Endothelial cell of umbilical vein (primary cell): ENCODE measurements around the gene PDPN.

Source experiments
- EZH2 ChIP-seq: IDR thresholded peaks from 2 replicates; pipeline ENCODE4 v1.6.1; 2012; ENCODE audit warnings: borderline replicate concordance, low read depth, mild to moderate bottlenecking, moderate library complexity, low read length, inconsistent platforms; ENCODE audit not compliant: severe bottlenecking
- FOS ChIP-seq: IDR thresholded peaks from 2 replicates; pipeline ENCODE4 v1.6.1; 2011; ENCODE audit warnings: mild to moderate bottlenecking, low read length, moderate library complexity, borderline replicate concordance; ENCODE audit not compliant: insufficient read depth
- GATA2 ChIP-seq: IDR thresholded peaks from 2 replicates; pipeline ENCODE4 v1.7.0; 2011; ENCODE audit warnings: low read depth, mild to moderate bottlenecking, moderate library complexity, mixed read lengths, low read length; ENCODE audit not compliant: insufficient read length, insufficient read depth
- JUN ChIP-seq: IDR thresholded peaks from 2 replicates; pipeline ENCODE4 v1.6.1; 2011; ENCODE audit warnings: borderline replicate concordance, low read depth; ENCODE audit not compliant: insufficient read length, insufficient read depth
- MYC ChIP-seq: IDR thresholded peaks from one replicate; pipeline ENCODE4 v1.6.1; 2011; ENCODE audit warnings: mild to moderate bottlenecking, low read depth, low read length
- POLR2A ChIP-seq: IDR thresholded peaks from 2 replicates; pipeline ENCODE4 v1.6.1; 2012; ENCODE audit warnings: low read depth, mild to moderate bottlenecking, control low read depth, low read length
- POLR2AphosphoS5 ChIP-seq: IDR thresholded peaks from 2 replicates; pipeline ENCODE4 v1.6.1; 2012; ENCODE audit warnings: low read depth, mild to moderate bottlenecking, control low read depth, low read length, moderate library complexity; ENCODE audit not compliant: insufficient read depth
- TF ChIP-seq, protein P1 (sequence below): IDR thresholded peaks from 2 replicates; pipeline ENCODE4 v1.6.1; 2011; ENCODE audit not compliant: insufficient read depth, insufficient read length
- TF ChIP-seq, protein P2 (sequence below), 2 donors: IDR thresholded peaks; 1 replicate in 1 of 2; 2 replicates in 1 of 2; pipeline ENCODE4 v1.5.1; 2011; ENCODE audit warnings: low read length in 2 of 2, mild to moderate bottlenecking in 2 of 2, moderate library complexity in 2 of 2, control low read depth in 1 of 2, inconsistent platforms in 1 of 2, low read depth in 1 of 2; ENCODE audit not compliant: insufficient read depth in 1 of 2; ENCODE audit errors: extremely low read depth in 1 of 2

DNA sequence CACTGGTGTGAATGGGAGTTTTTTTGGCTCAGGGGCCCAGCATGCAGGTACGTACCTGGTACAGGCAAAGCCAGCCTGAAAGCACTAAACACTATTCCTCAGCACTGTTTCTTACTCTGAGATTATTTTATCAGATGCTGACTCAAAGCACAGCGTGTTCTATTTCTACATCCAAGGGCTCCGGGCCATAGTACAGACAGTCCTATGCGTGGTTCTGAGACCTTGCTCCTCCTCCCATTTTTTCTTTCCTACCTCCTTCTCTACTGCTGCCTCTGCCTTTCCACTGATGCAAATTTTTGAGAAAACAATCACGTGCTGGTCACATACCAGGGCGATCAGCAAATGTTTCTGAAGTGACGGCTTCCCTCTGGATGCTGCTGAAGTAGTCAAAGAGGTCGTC is 36.3 kb downstream of the PDPN start:
- TF ChIP-seq POLR2AphosphoS5 (no peak), POLR2A (no peak), EZH2 (no peak), GATA2 (no peak), JUN (no peak), MYC (no peak), FOS (no peak)
- TF ChIP-seq, protein P1, sequence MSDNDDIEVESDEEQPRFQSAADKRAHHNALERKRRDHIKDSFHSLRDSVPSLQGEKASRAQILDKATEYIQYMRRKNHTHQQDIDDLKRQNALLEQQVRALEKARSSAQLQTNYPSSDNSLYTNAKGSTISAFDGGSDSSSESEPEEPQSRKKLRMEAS, result no peak
- TF ChIP-seq, protein P2, sequence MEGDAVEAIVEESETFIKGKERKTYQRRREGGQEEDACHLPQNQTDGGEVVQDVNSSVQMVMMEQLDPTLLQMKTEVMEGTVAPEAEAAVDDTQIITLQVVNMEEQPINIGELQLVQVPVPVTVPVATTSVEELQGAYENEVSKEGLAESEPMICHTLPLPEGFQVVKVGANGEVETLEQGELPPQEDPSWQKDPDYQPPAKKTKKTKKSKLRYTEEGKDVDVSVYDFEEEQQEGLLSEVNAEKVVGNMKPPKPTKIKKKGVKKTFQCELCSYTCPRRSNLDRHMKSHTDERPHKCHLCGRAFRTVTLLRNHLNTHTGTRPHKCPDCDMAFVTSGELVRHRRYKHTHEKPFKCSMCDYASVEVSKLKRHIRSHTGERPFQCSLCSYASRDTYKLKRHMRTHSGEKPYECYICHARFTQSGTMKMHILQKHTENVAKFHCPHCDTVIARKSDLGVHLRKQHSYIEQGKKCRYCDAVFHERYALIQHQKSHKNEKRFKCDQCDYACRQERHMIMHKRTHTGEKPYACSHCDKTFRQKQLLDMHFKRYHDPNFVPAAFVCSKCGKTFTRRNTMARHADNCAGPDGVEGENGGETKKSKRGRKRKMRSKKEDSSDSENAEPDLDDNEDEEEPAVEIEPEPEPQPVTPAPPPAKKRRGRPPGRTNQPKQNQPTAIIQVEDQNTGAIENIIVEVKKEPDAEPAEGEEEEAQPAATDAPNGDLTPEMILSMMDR (IDR thresholded peaks at IDR 0.05; ENCODE audit: extremely low read depth in 1 of 2, insufficient read depth in 1 of 2, low read depth in 1 of 2, low read length in 2 of 2), result no peak
